ENCODE measurements around the gene TPO.
"Not testable (repeated sequence)": the region's sequence is repeated elsewhere in the genome, so short reads cannot be mapped to it uniquely, and the experiment has no call there.

The TPO gene

DNA sequence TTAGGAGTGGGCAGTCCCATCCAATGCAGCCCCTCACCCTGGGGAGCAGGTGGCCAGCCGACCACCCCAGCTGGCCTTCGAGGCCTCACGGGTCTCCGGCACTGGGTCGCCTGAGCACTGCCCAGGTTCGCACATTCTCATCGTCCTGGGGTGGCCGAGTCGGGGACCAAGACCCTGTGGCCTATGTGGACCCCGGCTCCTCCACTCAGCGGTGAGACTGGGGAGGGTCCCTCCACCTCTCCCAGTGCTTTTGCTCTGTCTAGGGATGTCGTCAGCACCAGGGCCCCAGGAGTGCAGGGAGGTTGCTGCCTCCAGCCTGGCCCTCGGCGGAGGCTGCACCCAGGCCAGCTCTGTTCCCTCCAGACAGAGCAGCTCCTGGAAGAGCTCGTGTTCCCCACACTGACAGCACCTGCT lies 89.6 kb downstream of the TPO start:
- DNase-seq (ENCODE audit: low spot score) = no peak

DNA sequence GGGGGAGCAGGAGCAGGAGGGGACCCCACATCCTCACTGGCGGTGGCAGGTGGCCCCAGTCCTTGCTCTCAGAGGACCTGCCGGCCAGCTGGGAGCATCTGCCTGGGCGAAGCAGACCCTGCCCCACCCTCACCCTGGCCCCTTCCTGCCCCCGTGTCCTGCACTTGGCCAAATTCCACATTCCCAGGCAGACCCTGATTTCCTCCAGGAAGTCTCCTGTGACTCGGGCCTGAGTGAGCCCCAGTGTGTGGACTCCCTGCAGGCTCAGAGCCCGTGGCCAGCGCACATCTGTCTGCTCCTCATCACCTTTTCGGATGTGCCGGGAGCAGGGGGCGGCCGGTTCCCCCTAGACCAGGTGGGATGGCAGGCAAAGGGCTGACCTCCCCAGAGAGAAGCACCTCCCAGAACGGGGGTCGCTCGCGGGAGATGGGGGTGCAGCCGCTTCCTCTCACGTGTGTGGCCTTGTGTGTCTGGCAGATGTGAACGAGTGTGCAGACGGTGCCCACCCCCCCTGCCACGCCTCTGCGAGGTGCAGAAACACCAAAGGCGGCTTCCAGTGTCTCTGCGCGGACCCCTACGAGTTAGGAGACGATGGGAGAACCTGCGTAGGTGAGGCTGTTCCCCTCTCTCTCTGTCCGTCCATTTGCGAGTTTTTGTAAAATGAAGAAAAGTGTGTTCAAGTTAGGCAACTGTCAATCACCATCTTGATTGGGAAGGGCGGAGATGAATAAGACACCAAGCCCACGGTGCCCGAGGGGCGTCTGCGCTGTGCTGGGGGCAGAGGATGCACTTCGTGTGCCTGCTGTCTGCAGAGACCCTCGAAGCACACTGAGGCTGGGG lies 90.4 kb downstream of the TPO start:
- DNase-seq (ENCODE audit: low spot score) = no peak

DNA sequence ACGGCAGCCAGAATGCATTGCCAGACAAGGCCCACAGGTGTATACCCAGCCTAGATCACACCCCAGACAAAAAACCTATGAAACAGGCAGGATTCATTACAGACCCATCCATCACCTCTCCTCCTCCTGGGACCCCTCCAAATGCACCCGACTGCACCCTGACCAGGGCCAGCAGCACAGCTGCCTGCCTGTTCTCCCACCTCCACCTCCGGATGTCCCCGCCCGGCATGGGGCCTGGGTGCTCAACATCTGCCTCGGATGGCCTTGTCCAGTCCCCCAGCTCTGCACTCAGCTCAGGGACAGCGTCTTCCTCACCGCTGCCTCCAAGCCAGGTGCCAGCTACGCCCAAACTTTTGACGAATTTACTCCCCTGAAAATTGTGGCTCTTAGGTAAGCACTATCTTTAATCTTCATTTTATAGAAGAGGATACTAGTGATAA lies 91.1 kb downstream of the TPO start:
- DNase-seq (ENCODE audit: low spot score) = no peak

DNA sequence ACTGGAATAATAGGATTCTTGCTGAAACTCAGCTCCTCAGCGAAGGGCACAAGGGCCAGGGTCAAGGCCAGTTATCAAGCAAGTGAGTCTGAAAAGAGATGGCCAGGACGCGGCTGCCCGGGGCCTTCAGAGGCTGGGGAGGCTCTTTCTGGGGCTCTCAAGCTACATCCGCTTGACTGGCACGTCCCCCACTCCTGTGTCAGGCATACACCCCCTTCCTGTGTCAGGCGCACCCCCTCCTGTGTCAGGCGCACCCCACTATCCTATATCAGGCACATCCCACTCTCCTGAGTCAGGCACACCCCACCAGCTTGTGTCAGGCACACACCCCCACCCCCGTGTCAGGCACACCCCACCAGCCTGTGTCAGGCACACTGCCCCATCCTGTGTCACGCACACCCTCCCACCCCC lies 91.8 kb downstream of the TPO start:
- no peak for DNase-seq (ENCODE audit: low spot score)

DNA sequence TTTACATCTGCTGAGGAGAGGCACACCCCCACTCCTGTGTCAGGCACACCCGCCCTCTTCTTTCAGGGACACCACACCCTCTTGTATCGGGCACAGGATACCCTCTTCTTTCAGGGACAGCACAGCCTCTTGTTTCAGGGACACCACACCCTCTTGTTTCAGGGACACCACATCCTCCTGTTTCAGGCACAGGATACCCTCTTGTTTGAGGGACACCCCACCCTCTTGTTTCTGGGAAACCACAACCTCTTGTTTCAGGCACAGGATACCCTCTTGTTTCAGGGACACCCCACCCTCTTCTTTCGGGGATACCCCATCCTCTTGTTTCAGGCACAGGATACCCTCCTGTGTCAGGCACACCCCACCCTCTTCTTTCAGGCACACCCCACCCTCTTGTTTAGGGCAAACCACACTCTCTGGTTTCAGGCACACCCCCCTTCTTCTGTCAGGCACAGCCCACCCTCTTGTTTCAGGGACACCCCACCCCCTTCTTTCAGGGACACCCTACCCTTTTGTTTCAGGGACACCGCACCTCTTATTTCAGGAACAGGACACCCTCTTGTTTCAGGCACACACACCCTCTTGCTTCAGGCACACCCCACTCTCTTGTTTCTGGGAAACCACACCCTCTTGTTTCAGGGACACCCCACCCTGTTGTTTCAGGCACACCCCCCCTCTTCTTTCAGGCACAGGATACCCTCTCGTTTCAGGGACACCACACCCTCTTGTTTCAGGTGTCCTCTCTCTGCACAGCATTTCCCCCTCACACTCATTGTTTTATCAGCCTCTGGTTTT lies 96.2 kb downstream of the TPO start:
- no peak for DNase-seq (ENCODE audit: low spot score)

DNA sequence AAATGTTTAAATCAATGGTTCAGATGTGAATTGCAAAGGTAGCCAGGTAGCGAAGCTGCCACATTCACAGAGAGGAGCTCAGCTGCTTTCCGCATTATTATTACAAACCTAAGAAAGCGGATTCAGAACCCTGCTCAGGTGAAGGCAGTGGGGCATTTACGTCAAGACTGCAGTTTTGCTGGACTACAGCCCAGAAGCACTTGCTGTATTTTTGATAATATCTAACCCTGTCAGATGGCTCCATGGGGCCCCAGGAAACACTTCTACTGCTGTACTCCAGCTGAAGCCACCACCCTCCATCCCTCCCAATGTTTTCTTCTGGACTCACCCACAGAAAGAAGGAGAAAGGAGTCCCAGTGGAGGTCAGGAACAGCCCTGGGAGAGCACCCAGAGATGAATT lies 96.9 kb downstream of the TPO start:
- DNase-seq (ENCODE audit: low spot score) = no peak

DNA sequence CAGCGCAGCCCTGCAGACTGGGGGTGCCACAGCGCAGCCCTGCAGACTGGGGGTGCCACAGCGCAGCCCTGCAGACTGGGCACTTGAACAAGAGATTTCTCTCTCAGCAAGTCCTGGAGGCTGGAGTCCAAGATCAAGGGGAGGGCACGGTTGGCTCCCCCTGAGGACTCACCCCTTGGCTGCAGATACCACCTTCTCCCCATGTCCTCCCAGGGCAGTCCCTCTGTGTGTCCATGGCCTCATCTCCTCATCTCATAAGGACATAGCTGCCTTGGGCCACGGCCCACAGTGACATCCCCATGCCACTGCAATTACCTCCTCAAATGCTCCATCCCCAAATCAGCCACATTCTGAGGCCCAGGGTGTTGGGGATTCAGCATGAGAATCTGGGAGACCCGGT lies 98.2 kb downstream of the TPO start:
- DNase-seq (ENCODE audit: low spot score) = no peak

DNA sequence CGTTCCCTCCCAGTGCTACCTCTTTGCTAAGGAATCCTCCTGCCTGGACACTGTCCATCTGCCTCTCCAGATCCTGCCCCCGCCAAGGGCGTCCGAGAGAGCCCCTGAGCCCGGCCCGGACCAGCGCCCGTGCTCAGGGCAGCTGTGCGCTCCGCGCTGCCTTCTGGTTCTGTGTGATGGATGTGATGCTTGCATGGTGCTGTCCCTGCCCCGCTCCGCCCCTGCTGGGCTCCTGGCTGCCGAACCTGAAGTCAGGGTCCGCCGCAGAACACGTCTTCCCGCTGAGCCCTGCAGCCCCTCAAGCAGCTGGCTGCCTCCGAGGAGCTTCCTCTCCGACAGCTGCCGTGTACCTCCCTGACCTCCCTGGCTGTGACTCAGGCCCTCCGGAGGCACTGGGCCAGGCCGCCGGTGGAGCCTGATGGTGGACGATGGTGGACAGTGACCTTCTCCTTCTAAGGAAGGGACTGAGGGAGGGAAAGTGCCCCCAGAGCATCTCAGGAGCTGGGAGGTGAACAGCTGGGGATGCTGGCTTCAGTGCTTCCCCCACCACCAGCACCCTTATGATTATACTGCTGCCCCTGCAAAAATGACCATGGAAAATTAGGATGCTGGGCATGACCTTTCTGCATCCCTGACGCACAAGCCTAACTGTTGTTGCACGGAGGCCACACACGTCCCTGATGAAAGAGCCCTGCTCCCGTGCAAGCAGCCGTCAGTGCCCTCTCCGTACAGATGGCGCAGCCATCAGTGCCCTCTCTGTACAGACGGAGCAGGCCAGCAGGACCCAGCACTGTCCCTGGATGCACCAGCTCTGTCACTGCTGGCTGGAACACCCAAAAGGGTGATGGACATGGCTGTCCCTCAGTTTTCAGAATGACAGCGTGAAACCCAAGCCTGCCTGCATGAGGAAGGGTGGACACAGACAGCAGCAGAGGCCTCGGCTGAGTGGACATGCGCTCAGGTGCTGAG lies 99.3 kb downstream of the TPO start:
- no peak for DNase-seq (ENCODE audit: low spot score)

DNA sequence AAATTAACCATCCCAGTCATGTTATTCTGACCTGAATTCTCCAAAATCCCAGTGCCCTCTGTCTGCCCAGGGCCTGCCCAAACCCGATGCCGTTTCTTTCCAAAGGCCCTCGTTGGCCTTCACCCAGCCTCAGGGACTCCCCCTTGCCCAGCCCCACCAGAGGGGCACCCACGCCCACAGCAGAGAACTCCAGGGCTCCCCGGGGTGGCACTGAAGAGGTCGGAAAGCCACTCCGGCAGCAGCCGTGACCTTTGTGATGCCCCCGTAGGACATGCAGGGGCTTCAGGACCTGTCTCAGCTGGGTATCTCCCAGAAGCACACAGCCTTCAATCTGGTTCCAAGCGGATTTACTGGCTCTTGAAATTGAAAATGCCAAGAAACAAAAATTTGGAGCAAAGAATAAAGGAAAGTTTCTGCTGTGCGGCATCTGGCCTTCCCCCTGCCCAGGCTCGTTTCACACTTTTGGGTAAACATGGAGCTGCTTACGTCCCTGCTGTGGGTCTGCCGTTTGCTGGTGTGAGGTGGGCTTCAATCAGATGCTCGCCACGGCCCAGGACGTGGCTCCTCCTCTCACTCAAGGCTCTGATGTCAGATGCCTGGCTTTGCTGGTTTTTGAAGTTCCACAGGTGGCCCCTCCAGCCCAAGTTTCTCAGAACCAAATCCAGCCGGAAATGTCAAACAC lies 101.3 kb downstream of the TPO start:
- DNase-seq (ENCODE audit: low spot score) = no peak

DNA sequence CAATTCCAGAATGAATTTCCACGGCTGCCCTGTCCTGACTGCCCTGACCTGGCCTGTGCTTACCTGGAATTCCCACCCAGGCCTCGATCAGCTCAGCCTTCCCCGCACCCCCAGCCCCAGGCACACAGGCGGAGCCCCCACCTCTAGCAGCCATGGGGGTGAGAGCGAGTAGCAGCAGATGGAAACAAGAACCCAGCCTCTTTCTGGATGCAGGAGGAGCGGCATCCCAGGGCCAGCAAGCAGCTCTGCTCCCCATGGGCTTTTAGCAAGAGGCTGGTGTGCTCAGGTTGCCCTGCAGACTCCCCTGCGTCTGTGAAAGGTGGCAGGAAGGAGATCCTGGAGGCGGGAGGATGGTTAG lies 101.8 kb downstream of the TPO start:
- no peak for DNase-seq (ENCODE audit: low spot score)

DNA sequence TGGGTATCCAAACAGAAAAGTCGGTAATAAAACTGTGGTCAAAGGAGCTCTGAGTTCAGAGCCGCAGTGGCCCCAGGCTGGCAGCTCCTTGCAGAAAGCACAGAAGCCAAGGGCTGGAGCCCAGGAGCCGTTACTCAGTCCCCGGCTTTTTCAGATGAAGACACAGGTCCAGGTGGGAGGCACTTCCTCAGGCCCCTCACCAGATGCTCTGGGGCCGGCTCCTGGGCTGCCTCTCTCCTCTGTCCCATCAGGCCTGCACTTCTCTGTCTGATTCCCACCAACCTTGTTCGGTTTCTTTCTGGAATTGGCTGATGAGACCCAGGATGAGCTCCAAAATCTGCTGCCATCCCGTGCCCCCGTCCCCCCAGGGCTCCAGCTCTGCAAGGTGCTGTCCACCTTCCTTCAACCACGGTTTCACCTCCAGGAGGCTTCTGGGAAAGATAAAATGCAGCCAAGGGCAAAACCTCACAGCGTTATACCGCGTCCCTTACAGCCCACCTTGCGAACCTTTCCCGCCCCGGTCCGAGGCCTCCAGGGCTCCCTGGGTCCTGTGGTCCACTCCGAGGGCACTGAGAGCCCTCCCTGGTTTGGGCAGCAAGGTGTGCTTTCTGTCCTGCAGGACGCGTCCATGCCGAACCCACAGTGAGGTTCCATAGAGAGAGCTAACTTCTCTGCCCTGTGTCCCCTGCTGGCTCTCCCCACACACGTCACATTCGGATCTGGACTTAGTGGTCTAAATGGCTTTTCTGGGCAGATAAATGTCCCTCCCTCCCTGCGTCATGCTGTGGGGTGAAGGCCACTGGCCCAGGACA lies 102.9 kb downstream of the TPO start:
- no peak for DNase-seq (ENCODE audit: low spot score)

DNA sequence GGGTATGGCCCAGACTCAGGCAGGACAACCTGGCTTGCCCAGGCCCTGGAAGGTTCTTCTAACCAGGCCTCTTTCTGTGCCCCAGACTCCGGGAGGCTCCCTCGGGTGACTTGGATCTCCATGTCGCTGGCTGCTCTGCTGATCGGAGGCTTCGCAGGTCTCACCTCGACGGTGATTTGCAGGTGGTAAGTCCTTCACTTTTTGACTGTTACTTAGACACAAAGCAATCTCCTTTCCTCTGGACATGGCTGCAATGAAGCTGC lies 103.5 kb downstream of the TPO start:
- DNase-seq (ENCODE audit: low spot score) = no peak

DNA sequence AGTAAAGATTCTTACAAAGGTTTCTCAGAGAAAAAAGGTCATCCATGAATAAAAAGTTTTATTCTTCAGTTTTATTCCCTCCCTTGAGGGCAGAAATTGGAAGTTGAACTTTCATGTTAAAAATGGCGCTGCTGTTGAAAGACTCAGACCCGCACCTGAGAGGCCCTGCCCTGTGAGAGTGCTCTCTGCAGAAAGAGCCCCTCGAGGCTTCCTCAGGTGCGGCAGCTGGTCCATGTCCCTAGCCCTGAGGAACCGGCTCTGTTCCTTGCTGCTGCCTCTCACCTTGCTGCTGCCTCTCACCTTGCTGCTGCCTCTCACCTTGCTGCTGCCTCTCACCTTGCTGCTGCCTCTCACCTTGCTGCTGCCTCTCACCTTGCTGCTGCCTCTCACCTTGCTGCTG lies 104.0 kb downstream of the TPO start:
- not testable (repeated sequence) for DNase-seq (ENCODE audit: low spot score)

DNA sequence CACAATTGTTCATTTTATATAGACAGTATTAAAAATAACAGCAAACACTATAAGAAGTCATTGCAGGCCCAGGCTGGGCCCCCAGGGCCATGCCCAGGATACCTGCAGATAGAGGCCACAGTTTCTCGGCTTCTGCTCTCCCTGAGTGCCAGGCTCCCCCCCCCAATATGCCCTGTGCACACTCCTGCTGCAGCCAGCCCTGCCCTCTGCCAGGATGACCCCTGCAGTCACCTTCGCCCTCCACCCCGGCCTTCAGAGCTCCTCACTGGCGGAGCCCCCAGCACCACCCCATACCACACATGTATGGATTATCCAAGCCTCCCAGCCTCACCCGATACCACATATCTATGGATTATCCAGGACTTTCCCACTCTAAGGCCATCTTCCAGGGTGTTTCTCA lies 104.5 kb downstream of the TPO start:
- no peak for DNase-seq (ENCODE audit: low spot score)

DNA sequence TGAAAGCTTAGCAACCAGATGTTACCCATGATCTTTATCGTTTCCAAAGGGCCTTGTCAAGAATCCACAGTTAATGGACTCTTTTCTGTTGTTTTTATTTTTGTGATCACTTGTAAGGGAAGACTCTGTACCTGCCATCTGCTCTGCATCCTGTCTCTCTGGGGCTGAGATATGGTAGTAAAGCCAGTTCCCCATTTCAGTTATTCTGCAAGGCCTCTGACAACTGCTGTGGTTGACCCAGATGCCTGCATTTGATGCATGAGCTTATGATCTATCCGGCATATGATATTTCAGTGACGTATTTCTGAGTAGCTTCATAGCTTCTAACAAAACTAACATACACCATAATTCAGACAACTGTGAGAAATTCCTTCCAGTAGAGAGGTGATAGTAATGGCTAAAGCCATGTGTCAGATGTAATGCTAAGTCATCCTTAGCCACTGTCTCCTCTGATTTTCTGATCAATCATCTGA lies 105.1 kb downstream of the TPO start:
- no peak for DNase-seq (ENCODE audit: low spot score)

DNA sequence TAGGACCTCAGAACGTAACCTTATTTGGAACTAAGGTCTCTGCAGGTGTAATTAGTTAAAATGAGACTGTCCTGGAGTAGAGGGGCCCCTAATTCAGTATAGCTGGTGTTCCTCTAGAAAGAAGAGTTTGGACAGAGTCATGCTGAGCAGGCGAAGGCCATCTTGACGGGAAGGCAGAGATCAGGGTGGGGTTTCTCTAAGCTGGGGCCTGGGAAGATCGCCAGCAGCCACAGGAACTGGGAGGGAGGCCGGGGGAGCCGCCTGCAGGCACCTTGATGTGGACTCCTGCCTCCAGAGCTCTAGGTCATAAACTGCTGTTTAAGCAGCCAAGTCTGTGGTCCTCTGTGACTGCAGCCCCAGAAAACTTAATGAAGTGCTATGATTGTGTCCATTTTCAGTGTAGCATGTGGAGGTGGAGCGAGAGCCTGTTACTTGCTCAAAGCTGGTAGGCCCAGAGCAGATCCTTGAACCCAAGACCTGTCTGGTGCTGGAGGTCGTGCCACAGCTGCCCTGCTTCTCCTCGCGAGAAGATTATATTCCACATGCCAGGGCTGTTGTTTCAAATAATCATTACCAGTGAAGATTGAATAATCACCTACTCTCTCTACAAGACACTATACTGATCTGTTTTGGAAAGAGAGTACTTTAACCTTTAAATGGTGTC lies 105.7 kb downstream of the TPO start:
- DNase-seq (ENCODE audit: low spot score) = no peak

DNA sequence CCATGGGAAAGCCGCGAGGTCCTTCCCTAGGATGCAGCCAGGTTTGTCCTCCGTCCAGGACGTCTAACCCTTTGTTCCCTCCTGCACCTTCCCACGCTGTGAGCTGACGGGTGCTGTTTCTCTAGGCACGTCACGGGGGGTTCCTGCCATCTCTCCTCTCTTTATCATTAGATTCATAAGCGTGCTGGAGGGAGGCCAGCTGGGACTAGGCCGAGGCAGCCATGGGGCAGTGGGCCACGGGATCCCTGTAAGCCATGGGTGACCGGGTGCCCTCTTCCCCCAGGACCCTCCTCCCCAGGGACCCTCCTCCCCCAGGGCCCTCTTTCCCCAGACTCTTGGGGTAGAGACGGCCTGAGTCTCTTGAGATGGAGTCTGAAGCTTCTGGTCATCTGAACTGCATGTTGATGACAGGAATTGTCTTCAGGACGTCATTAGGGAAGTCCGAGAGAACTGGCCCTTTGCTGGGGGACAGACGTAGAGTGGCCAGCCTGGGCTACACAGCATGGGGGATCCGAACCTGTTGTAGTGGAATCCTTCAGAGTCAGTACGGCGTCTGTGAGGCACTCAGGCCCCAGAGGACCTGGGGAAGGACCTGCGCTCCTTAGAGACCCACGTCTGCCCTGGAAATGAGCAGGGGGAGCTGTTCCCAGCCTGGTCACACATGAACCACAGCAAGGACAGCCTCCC lies 108.1 kb downstream of the TPO start:
- no peak for DNase-seq (ENCODE audit: low spot score)

DNA sequence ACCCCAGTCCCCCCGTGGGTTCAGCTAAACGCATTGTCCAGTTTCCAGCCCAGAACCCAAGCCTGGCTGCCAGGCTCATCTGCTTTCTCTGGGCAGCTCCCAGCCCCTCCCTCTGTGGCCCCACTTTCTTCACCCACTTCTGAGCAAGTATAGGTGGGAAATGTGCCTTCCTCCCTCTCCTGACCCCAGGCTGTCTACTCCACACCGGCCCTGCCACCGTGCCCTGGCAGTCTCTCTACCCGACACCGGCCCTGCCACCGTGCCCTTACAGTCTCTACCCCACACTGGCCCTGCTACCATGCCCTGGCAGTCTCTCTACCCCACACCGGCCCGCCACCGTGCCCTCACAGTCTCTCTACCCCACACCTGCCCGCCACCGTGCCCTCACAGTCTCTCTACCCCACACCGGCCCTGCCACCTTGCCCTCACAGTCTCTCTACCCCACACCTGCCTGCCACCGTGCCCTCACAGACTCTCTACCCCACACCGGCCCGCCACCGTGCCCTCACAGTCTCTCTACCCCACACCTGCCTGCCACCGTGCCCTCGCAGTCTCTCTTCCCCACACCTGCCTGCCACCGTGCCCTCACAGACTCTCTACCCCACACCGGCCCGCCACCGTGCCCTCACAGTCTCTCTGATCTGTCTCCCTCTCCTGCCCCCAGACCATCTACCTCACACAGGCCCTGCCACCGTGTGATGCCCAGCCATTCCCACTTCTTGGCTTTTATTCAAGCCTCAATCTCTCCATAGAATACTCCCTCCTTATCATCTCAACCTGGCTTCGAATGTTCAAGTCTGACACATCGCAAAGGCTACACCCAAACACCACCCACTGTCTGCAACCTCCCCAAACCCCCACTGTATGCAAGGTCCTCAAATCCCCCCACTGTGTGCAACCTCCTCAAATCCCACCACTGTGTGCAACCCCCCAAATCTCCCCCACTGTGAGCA lies 108.9 kb downstream of the TPO start:
- no peak for DNase-seq (ENCODE audit: low spot score)
